NCI-H345 (cell line): ENCODE results near the gene BAZ1B.
"Not testable (repeated sequence)": the region's sequence is repeated elsewhere in the genome, so short reads cannot be mapped to it uniquely, and the experiment has no call there.

Experiments used
- DNase-seq: peaks from one replicate; lab custom pipeline; 2025; lab: John Stamatoyannopoulos, UW

BAZ1B gene, protein sequence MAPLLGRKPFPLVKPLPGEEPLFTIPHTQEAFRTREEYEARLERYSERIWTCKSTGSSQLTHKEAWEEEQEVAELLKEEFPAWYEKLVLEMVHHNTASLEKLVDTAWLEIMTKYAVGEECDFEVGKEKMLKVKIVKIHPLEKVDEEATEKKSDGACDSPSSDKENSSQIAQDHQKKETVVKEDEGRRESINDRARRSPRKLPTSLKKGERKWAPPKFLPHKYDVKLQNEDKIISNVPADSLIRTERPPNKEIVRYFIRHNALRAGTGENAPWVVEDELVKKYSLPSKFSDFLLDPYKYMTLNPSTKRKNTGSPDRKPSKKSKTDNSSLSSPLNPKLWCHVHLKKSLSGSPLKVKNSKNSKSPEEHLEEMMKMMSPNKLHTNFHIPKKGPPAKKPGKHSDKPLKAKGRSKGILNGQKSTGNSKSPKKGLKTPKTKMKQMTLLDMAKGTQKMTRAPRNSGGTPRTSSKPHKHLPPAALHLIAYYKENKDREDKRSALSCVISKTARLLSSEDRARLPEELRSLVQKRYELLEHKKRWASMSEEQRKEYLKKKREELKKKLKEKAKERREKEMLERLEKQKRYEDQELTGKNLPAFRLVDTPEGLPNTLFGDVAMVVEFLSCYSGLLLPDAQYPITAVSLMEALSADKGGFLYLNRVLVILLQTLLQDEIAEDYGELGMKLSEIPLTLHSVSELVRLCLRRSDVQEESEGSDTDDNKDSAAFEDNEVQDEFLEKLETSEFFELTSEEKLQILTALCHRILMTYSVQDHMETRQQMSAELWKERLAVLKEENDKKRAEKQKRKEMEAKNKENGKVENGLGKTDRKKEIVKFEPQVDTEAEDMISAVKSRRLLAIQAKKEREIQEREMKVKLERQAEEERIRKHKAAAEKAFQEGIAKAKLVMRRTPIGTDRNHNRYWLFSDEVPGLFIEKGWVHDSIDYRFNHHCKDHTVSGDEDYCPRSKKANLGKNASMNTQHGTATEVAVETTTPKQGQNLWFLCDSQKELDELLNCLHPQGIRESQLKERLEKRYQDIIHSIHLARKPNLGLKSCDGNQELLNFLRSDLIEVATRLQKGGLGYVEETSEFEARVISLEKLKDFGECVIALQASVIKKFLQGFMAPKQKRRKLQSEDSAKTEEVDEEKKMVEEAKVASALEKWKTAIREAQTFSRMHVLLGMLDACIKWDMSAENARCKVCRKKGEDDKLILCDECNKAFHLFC (N-terminal part only)

DNA sequence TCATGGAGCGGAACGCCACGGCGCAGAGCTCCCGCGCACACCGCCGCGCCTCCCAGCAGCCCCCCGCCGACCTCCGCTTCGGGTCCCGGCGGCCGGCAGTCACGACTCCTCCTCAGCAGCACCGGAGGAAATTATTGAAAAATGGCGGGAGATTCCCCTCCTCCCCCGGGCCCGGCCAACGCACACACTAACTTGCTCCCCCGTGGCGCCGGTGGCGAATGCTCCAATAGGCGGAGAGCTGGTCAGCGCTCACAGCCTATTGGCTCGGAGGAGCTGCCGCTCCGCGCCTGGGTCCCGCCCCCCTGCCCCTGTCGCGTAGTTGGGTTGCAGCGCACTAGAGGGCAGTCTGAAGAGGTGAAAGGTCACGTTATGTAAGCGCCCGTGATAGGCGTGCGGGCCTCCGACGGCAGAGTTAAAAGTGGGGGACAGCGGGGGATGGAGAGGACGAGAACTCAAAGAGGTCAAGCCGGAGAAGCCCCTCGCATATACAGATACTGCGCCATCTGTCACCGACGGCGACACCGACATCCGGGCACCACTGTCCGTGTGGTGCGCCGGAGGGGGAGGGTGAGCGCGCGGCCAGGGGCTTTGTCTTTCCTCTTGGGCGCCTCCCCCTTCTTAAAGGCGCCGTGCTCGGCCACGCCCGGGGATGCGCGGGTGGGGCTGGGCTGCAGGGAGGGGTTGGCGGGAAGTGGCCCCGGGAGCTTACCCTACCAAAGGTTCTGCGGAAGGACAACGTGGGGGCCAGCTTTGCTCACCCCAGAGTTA is at the start of gene BAZ1B:
TSS of gene BAZ1B (minus strand) at position 189 of the 768 bp plus-strand sequence. CDS start 360 bp downstream, outside the sequence.
- peak; percentile 99 for DNase-seq

DNA sequence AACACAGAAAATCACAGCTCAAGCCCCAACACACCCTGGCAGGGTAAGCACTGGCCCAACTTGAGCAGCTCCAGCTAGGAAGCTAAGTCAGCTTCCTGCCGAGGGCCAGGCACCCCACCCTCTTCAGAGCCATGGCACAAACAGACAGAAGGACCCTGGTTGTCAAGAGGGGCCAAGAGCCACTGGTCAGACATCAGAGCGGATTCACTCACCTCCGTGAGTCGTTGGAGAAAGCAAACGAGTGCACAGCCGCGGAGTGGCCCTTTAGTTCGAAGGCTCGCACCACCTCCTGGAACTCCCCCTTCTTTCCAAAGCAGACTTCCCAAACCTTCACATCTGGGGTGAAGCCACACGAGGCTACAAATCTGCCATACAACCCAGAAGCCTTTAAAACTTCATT is 48.9 kb upstream of the BAZ1B start:
- DNase-seq = no peak

DNA sequence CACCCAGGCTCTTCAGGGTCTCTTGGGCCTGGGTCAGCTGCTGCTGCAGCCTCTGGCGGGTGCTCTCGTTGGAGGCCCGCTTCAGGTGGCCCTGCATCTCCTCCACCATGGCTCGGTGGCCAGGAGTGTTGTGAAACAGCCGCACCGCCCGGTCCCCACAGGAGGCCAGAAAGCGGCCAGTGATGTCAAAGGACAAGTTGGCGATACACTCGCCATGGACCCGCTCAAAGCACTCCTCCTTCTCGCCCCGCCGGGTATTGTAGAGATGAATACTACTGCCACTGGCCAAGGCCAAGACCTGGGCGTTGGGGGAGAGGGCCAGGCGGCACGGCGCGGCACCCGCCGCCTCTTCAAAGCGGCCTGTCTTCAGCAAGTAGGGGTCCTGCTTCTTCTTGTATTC is 48.4 kb upstream of the BAZ1B start:
- no peak for DNase-seq

DNA sequence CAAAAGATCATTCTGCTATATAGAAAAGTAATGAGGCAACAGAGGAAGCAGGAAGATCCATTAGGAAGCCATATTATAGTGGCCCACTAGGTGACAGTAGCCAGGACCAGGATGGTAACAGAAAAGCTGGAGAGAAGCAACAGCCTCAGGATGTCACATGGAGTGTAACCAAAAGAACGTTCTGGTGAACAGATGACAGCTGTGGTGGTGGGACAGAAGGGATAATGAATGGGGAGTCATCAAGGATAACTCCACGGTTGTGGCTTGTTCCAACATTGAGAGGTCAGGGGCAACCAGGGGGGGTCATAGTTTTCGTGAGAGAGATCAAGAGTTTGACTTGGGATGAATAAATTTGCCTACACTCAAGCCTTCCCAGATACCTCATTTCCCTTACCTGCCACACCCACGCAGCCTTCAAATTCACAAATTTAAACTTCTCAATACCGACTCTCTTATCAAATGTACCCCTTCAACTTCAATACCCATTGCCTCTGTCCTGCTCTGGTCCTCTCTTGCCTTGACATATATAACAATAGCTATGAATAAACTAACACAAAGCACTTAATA is 47.0 kb upstream of the BAZ1B start:
- no peak for DNase-seq

DNA sequence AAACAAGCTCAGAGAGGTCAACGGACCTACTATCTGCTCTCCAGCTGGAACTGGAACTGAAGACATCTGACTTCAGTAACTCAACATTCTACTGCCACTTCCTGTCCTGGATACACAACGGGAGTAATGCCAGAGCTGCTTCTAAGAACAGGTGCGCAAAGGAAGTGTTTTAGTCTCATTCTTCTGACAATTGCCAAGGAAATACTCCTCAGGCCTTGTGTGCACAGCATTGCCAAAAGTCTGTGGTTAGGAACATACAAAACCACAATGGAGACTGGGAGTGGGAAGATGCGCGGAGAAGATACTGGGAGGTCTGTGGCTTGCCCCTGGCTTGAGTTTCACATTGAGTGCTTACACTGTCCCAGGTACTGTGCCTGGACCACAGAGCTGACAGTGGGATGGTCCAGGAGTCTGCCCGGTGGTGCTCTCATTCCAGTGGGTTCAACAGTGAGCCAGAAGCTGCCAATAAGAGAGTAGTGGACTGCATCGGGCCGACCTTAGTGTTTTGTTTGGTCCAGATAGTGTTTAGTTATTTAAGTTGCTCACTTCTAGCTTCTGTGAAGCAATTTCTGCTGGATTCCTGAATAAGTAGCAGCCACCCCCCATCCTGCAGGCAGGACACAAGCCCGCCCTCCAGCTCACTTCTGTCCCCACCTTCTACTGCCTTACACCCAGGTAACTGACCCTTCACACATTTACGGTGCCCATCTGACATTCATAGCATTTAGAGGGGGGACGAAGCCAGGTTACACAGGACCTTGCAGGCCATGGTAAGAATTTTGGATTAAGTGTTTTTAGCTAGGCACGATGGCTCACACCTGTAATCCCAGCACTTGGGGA is 46.0 kb upstream of the BAZ1B start:
- DNase-seq = no peak

DNA sequence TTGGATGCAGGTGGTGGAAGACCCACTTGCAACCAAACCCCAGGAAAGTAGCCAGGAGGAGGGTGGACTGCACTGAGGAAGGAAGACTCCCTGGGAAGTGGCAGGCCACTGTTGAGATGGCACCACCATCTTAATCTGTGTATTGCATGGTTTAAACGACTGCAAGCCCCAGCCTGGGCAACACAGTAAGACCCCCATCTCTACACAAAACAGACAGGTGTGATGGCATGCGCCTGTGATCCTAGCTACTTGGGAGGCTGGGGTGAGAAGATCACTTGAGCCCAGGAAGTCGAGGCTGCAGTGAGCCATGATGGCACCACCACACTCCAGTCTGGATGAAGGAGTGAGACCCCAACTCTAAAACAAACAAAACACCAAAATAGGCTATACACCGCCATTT is 45.0 kb upstream of the BAZ1B start:
- DNase-seq = no peak

DNA sequence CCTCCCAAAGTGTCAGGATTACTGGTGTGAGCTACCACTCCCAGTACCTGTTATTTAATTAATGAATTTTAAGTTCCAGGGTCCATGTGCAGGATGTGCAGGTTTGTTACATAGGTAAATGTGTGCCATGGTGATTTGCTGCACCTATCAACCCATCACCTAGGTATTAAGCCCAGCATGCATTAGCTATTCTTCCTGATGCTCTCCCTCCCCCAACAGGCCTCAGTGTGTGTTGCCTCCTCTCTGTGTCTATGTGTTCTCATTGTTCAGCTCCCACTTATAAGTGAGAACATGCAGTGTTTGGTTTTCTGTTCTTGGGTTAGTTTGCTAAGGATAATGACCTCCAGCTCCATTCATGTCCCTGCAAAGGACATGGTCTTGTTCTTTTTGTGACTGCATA is 44.3 kb upstream of the BAZ1B start:
- not testable (repeated sequence) for DNase-seq

DNA sequence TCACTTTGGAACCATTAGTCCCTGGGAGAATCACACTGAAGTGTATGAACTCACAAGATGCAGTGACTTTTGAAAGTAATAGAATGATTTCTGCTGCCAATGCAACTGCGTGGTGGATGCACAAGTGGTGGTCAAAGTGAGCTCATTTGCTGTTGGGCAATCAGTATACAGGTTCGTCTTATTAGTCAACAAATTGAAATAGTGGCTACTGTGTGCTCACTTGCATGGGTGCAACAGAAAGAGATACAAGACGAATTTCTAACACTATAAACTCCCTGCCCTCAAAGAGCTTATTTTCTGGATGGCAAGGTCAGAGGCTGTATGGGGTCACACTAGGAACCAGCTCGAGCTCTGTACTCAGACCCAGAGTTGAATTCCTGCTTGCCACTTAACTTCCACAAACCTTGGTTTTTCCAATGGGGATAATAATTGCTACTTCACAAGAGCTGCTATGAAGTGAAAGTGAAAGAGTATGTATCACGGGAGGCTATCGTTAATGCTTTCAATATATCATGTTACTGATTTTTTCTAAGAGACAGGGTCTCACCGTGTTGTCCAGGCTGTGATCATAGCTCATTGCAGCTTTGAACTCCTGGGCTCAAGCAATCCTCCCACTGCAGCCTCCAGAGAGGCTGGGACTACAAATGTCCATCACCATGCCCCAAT is 43.7 kb upstream of the BAZ1B start:
- no peak for DNase-seq

DNA sequence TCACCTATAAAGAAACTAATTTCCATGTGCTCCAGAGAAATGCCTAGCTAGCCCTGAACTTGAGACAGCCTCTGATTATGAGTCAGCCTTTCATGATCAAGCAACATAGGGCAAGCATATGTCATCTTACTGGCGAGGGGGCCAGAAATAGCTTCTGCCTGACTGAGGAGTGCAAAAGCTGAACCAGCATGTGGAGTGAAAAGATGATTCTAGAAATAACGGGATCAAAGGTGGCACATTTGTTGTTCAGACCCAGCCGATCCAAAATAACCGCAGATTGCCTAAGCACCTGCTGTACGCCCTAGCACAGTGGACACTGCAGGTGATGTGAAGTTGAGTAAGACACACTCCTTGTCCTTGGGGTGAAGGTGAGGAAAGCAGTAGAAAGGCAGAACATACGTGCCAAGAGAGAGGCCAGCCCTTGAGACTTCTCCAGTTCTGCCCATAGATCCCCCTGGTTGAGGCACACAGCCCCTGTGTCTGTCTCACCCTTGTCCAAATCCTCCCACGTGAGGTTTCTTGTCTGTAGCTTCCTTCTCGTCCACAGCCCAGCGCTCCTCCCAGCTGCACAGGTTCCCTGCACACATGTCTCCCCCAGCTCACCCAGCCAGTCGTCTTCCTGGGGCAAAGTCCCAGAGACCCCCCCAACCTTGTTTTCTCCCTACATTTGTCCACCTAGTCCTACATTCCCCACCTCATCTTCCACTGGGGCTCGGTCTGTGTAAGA is 38.2 kb upstream of the BAZ1B start:
- DNase-seq = no peak

DNA sequence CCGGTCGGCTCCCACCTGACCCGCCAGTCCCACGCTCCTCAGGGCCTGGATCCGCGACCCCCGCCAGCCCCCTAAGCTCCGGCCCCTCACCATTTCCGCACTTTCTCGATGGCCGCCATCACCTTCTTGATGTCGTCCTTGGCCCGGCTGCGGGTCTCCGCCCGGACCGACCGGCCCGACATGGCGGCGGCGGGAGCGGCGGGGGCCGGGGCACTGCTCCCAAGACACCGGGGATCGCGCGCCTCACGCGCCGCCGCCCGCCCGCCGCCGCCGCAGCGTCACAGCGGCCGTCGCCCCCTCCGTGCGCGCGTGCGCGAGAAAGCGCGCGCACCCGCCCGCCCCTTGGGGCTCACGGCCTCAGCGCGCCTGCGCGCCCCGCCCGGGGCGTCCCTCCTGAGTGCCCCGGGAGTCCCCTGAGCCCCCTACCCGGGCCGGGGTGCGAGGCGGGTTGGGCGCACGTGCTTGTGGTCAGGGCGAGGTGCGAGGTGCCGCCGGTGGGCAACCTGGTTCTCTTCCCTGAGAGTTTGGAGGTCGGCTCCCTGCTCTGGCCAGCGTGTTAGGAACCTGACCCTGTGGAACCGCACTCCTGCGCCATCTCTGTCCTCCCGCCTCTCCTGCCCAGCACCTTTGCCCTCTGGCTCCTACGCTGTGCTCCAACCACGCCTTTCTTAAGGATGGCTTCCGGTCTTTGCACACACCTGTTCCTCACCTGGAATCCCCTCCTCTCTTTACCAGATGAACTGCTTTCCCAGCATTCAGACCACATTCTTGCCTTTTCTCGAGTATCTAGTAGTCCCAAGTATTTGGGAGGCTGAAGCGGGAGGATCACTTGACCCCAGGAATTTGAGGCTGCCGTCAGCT is 35.5 kb upstream of the BAZ1B start, which contains the start of gene BCL7B:
TSS of gene BCL7B (minus strand) at position 294 of the 861 bp plus-strand sequence. CDS start at position 182, 112 bp downstream.
- DNase-seq = peak; percentile 74

DNA sequence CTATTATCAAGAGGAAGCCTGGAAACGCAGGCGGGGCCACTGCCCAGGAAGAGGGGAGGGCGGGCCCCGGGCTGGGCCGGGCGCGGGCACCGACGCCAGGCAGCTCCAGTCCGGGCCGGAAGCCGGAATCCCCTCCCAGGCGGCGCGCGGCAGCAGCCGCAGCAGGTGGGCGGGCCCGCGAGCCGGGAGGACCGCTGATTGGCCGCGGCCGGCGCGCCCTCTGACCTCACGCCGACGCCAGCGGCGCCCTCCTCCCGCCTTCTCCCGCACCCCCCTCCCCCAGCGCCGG is 35.0 kb upstream of the BAZ1B start:
- peak; percentile 95 for DNase-seq

DNA sequence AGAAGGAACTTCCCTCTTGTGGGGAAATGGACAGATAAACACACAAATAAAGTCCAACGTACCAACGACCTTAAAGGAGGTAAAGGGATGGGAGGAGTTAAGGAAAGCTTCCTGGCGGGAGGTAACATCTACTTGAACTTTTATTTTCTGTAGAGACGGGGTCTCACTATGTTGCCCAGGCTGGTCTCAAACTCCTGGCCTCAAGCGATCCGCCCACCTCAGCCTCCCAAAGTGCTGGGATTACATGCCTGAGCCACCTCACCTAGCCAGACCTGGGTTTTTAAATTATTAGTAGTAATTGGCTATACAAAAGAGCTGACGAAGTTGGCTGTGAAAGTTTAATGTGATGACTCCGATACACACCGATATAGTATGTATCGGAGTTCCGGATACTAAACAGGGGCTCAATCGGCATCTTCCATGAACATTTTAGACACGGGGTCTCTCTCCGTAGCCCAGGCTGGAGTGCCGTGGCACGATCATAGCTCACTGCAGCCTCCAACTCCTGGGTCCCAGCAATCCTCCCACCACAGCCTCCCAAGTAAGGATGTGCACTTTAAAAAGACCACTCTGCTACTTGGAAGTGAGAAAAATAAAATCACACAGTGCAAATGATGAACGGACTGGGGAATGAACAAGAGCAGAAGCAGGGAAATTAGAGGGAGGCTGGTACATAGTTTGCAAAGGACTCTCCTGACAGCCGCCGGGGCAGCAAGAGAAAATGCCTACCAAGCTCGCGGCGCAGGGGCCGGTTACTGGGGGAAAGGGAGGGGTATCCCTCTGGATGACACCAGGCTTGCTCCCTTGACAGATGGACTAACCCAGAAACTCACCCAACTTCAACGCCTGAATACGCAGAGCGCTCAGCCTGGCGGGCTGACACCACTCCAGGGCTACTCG is 34.4 kb upstream of the BAZ1B start:
- no peak for DNase-seq

DNA sequence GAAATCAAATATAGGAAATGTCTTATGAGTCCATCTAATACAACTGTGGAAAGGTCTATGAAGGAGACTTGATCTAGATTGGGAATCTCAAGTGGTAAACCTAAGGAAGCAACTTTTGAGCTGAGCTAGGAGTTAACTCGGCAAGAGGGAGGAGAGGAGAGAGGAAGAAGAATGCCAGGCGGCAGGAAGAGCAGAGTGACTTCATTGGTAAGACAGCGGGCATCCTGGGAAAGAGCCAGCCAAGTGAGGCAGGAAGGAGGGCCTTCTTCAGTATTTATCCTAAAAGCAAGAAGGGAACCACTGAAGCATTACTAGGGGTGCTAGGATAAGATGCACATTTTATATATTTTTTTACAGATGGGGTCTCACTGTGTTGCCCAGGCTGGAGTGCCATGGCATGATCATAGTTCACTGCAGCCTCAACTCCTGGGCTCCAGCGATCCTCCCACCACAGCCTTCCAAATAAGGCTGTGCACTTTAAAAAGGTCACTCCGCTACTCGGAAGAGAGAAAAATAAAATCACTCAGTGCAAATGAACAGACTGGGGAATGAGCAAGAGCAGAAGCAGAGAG is 33.4 kb upstream of the BAZ1B start:
- no peak for DNase-seq

DNA sequence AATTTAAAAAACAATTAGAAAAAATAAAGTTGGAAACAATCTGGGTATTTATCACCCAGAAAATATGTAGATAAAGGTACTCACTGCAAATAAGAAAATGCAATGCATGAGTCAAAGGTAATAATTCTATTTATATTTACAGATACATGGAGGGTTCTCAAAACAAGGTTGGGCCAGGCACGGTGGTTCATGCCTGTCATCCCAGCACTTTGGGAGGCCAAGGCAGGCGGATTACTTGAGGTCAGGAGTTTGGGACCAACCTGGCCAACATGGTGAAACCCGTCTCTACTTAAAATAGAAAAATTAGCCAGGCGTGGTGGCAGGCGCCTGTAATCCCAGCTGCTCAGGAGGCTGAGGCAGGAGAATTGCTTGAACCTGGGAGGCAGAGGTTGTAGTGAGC is 28.0 kb upstream of the BAZ1B start:
- DNase-seq = not testable (repeated sequence)

DNA sequence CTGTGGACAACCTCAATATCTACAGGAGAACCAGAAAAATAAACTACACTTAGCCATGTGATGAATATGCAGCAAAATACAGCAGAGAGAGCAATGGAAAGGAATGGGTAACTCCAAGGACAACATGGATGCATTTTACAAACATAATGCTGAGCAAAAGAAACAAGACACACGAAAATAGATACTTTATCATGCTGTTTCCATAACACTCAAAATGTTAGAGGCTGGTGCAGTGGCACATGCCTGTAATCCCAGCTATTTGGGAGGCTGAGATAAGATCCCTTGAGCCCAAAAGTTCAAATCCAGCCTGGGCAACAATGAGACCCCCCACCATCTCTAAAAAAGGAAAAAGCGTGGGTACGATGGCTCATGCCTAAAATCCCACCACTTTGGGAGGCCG is 27.1 kb upstream of the BAZ1B start:
- DNase-seq = no peak

DNA sequence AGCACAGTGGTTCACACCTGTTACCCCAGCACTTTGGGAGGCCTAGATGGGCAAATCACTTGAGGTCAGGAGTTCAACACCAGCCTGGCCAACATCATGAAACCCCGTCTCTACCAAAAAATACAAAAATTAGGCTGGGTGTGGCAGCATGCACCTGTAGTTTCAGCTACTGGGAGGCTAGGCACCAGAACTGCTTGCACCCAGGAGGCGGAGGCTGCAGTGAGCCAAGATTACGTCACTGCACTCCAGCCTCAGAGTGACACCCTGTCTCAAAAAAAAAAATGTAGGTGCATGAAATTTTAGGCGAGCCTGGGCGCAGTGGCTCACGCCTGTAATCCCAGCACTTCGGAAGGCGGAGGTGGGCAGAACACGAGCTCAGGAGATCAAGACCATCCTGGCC is 25.7 kb upstream of the BAZ1B start:
- DNase-seq = no peak

DNA sequence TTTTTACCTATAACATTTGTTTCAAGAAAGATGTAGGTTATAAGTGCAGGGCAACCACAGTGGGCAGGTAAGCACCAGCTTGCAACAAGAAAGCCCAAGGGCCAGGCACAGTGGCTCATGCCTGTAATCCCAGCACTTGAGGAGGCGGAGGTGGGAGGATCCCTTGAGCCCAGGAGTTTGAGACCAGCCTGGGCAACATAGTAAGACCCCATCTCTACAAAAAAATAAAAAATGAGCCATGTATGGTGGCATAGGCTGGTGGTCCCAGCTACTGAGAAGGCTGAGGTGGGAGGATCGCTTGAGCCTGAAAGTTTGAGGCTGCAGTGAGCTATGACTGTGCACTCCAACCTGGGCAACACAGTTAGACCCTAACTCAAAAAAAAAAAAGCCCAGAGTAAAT is 22.6 kb upstream of the BAZ1B start:
- no peak for DNase-seq
